COLO829 (cell line): Measurements from ENCODE around the gene NEB.
"Not testable (repeated sequence)": the region's sequence is repeated elsewhere in the genome, so short reads cannot be mapped to it uniquely, and the experiment has no call there.

Experiments
- DNase-seq: peaks from one replicate; pipeline ENCODE4 v3.0.0; 2012; ENCODE audit warnings: low spot score

The NEB gene

DNA sequence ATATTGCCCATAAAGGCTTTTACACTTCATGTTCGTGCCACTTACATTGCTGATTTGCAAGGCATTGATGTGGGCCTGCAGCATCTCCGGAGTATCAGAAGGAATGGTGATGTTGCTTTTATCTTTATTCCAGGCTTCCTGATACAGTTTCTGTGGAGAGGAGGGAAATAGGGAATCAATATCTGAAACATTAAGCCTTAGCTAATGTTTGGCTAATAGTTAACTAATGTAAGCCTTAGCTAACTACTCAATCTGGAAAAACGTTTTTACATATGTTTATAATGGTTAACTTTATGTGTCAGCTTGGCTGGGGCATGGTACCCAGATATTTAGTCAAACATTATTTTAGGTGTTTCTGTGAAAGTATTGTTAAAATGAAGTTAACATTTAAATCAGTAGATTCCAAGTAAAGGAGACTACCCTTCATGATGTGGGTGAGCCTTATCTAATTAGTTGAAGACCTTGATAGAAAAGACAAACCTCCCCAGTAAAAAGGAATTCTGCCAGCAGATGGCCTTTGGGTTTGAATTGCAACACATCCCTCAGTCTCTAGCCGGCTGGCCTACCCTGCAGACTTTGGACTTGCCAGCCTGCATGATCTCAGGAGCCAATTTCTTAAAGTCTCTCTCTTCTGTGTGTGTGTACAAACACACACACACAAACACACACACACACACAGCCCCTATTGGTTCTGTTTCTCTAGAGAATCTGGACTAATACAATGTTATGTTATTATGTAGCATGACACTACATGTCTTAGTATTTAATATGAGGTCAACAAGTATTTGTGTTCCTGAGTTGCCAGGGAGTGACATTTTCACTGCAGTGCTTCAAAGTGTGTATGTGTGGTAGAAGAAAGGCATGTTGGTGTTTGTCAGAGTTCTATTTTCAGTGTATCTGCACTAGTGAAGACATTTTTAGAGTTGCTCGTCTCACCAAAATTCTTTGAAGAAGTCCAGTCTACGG, 126.5 kb downstream of the NEB start:
- DNase-seq: not testable (repeated sequence)

DNA sequence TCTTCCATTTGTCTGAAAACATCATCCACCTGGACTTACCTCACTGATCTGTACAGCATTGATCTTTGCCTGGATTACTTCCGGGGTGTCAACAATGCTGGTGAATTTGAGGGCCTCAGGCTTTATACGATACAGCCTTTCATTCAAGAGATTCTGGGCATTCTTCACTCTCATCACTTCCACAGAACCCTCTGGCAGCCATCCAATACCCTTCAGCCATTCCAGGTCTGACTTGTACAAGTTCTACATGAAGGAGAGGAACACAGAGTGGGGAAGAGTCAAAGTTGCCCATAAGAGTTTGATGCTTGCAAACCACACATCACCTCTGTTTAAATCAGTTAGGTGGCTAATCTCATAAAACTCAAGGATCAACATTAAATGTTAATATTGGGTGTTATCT, 130.7 kb downstream of the NEB start:
- DNase-seq: not testable (repeated sequence)

DNA sequence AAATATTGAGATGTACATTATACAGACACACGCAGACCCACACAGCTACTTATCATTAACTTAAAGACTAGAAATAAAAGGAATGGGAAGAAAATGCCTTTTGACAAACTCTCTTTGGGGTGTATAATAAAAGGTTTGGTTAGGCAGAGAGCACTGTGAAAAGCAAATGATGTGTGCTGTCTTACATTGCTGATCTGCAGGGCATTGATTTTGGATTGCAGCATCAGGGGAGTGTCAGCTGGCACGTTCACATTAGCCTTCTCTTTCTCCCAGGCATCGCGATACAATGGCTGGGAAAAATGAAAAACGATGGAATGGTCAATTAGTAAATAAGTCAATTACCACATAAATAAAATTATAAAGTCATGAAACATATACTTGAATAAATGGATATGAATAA, 131.9 kb downstream of the NEB start:
- DNase-seq: not testable (repeated sequence)

DNA sequence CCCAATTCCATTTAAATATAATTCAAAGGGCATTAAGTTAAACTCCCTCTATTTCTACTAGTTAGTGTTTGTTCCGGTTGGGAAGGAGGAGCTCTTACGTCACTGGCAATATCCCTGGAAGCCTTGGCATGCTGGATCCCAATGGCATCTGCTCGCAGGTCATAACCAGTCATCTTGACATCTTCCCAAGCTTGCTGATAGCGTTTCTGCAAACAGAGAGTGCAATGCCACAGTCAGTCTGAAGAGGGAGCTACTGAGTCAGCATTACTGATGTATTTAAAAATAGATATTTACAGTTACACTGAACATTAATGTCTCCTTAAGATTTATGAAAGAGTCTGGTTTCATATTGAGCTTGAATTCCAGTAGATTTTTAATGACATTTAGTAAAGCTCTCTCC, 132.5 kb downstream of the NEB start:
- DNase-seq: not testable (repeated sequence)

DNA sequence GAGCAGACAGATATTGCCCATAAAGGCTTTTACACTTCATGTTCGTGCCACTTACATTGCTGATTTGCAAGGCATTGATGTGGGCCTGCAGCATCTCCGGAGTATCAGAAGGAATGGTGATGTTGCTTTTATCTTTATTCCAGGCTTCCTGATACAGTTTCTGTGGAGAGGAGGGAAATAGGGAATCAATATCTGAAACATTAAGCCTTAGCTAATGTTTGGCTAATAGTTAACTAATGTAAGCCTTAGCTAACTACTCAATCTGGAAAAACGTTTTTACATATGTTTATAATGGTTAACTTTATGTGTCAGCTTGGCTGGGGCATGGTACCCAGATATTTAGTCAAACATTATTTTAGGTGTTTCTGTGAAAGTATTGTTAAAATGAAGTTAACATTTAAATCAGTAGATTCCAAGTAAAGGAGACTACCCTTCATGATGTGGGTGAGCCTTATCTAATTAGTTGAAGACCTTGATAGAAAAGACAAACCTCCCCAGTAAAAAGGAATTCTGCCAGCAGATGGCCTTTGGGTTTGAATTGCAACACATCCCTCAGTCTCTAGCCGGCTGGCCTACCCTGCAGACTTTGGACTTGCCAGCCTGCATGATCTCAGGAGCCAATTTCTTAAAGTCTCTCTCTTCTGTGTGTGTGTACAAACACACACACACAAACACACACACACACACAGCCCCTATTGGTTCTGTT, 137.2 kb downstream of the NEB start:
- DNase-seq: not testable (repeated sequence)

DNA sequence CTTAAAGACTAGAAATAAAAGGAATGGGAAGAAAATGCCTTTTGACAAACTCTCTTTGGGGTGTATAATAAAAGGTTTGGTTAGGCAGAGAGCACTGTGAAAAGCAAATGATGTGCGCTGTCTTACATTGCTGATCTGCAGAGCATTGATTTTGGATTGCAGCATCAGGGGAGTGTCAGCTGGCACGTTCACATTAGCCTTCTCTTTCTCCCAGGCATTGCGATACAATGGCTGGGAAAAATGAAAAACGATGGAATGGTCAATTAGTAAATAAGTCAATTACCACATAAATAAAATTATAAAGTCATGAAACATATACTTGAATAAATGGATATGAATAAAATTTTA, 142.4 kb downstream of the NEB start:
- DNase-seq: not testable (repeated sequence)

DNA sequence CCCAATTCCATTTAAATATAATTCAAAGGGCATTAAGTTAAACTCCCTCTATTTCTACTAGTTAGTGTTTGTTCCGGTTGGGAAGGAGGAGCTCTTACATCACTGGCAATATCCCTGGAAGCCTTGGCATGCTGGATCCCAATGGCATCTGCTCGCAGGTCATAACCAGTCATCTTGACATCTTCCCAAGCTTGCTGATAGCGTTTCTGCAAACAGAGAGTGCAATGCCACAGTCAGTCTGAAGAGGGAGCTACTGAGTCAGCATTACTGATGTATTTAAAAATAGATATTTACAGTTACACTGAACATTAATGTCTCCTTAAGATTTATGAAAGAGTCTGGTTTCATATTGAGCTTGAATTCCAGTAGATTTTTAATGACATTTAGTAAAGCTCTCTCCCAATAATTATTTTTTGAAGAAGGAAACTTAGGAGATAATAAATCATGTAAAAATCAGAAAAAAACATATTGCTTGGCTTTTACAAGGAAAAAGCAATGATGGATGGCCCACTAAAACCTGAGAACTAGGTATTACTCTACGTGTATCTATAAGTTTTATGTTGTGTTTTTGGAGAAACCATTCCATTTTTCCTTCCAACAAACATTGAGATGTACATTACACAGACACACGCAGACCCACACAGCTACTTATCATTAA, 142.9 kb downstream of the NEB start:
- not testable (repeated sequence) for DNase-seq

DNA sequence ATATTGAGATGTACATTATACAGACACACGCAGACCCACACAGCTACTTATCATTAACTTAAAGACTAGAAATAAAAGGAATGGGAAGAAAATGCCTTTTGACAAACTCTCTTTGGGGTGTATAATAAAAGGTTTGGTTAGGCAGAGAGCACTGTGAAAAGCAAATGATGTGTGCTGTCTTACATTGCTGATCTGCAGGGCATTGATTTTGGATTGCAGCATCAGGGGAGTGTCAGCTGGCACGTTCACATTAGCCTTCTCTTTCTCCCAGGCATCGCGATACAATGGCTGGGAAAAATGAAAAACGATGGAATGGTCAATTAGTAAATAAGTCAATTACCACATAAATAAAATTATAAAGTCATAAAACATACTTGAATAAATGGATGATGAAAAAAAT, 153.0 kb downstream of the NEB start:
- DNase-seq: not testable (repeated sequence)

DNA sequence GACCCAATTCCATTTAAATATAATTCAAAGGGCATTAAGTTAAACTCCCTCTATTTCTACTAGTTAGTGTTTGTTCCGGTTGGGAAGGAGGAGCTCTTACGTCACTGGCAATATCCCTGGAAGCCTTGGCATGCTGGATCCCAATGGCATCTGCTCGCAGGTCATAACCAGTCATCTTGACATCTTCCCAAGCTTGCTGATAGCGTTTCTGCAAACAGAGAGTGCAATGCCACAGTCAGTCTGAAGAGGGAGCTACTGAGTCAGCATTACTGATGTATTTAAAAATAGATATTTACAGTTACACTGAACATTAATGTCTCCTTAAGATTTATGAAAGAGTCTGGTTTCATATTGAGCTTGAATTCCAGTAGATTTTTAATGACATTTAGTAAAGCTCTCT, 153.6 kb downstream of the NEB start:
- DNase-seq: not testable (repeated sequence)

DNA sequence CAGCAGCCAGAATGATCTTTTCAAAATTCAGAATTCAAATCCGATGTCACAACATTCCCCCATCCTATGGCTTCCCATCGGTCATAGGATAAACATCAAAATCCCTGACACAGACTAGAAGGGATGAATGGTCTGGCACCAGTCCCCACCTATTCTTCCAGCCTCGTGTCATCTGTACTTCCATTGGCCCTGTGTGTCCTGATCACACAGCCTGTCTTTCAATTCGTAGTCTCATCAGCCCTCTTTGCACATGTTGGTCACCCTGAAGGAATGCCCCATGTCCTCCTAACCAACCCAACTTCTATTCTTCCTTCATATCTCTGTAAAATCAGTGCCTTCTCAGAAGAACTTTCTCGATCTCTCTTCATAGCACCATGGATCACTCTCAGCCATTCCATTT, 157.2 kb downstream of the NEB start:
- DNase-seq: no peak

DNA sequence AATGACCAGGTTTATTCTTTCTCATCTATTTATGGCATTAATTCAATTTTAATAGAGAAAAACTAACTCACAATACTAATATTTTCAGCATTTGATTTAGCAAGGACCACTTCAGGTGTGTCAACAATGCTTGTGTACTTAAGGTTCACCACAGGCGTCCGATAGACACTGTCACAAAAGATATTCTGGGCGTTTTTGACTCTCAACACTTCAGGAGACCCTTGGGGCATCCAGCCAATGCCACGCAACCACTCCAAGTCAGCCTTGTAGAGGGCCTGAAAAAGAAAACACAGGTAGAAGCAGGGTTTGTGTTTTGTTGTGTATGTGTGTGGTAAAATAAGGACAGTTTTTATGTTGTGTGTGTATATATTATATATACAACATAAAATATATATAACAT, 158.2 kb downstream of the NEB start:
- DNase-seq: no peak

DNA sequence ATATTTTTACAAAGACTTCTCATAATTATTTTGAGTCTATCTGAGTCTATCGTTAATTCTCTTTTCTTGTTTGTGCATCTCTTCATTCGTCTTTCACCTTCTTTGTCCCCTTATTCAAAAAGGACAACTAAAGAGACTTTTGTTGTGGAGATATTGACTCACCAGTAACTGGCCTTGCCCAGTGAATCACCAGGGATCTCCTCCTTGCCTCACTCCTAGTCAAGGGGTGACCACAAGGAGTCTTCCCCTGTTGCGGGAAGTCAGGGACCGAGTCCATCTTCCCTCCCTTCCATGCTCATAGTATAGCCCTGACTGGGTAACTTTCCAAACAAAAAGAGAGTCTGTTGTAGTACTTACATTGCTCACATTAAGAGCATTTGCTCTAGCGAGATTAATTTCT, 158.9 kb downstream of the NEB start:
- DNase-seq: no peak

DNA sequence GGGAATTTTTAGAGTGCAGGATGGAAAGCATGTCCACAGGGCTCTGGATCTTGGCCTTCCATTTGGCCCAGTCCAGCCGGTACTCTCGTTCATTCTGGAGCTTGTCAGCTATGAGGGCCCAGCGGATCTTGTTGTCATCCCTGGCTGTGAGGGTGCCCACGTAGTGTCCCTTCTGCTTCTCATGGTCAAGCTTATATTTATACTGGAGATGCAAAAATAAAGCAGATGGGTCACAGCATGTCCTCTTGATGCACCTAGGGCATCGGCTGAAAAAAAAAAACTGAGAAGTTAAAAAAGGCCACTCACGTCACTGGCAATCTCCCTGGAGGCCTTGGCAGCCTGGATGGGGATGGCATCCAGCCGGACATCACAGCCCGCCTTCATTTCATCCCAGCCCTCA, 164.1 kb downstream of the NEB start:
- DNase-seq: no peak

DNA sequence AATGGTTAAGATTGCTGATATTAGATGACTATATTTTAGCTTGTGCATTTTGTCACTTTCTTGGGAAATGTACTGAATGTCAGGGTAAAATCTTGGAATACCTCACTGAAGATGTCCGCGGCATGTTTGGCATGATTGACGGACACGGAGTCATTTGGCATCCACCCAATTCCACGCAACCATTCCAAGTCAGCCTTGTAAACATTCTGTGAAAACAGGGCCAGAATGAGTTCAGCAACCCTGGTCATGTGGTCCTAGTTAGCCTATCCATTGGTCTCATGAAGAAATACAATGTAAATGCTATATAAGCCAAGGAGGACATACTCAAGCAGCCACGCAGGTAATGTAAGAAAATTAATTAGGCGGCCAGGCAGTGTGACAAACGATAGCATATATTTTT, 165.1 kb downstream of the NEB start:
- DNase-seq: no peak

DNA sequence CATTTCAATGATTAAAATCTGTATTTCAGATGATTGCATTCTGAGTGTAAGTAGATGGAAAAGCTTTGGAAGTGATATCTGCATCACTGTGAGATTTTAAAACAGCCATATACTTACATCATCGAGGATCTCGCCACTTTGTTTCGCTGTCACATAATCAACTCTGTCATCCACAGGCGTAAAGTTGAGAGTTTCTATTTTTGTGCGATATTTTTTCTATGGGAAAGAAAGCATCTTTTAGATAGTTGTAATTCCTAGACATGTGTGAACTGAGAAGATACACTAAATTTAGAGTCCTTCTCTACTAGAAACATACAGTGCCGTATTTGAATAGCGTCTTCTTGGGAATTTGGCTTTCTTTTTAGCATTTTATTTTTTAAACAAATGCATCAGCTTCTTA, 165.8 kb downstream of the NEB start:
- DNase-seq: no peak

DNA sequence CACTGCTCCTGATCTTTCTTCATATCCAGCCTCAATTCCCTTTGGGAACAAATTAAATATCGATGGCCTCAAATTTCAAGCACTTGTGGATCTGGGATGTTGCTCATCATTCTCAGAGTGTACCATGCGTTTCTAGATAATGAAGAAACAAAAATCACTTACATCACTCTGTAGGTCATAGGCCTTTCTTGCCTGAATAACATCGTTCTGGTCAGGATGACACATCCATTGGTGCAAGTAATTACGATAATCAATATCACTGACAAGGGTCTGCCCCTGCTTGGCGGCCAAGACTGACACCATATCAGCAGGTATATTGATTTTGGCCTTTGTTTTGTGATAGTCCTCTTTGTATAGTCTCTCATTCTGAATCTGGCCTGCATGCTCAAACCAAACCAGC, 167.3 kb downstream of the NEB start:
- DNase-seq: no peak

DNA sequence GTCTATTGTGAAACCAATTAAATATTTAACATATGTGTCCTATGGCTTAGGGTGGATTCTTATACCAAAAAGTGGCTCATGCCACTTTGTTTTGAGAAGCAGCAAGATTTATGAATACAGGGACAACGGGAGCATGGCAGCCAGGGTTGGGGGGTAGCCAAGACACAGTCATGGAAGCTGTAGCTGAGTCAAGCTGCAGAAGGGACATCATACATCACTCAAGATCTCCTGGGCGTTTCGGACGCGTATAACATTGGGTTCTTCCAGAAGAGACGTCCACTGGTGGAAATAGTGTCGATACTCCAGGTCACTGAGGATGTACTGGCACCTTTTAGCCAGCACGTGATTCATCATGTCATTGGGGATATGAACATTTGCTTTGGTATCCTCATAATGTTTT, 171.9 kb downstream of the NEB start:
- no peak for DNase-seq

DNA sequence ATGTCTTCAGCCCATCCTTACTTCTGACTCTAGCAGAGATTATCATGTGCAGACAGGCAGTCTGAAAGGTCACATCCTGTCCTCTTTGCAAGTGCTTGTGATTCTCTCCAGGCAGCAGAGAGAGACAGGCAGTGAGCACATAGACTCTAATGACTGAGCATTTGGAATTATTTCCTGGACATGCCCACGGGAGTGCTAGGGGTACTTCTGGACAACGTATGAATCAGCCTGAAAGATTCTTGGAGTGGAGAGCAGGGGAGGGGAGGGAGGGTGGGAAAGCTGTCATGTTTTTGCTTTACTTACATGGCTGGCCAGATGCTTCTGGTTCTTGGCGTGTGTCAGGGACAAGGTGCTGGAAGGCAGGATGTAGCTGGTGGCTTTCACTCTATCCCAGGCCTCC, 174.0 kb downstream of the NEB start:
- DNase-seq: no peak

DNA sequence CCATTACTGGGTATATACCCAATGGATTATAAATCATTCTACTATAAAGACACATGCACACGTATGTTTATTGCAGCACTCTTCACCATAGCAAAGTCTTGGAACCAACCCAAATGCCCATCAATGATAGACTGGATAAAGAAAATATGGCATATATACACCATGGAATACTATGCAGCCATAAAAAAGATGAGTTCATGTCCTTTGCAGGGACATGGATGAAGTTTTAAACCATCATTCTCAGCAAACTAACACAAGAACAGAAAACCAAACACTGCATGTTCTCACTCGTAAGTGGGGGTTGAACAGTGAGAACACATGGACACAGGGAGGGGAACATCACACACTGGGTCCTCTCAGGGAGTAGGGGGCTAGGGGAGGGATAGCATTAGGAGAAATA, 174.8 kb downstream of the NEB start:
- not testable (repeated sequence) for DNase-seq

DNA sequence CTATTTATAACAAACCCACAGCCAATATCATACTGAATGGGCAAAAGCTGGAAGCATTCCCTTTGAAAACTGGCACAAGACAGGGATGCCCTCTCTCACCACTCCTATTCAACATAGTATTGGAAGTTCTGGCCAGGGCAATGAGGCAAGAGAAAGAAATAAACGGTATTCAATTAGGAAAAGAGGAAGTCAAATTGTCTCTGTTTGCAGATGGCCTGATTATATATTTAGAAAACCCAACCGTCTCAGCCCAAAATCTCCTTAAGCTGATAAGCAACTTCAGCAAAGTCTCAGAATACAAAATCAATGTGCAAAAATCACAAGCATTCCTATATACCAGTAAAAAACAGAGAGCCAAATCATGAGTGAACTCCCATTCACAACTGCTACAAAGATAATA, 176.4 kb downstream of the NEB start:
- DNase-seq: not testable (repeated sequence)

DNA sequence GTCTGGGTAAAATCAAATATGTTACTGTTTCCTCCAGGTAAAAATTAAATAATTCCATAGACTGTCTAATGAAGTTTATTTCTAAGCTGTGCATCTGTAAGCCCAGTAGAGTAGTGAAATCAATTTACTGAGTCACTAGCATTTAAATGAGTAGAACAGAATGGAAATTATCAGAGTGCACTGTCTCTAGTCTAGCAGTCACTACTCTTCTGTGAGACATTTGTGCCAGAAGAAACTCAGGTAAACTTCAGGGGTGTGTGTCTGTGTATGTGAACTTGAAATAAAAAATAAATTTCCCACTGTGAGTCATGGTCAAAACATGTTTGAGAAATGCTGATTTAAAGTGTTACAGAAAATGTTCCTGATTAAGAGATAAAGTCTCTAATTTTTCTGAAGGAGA, 178.2 kb downstream of the NEB start:
- DNase-seq: no peak

DNA sequence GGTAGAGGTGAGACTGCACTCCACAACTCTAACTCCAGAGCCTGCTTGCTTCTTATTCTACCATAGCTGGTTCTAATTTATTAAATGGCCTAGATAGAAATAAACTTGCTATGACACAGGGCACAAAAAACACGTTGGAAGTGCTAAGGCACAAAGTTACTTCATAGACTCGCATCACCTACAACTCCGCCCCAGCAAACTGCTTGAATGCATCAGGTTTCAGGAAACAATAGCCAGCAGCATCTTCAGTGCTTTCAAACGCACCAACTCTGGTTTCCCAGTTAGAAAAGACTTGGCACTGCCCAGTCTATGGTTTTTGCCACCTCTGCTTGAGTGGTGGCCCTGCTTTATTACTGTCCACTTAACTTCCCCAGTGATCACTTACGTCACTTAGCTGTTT, 182.0 kb downstream of the NEB start:
- DNase-seq: no peak

DNA sequence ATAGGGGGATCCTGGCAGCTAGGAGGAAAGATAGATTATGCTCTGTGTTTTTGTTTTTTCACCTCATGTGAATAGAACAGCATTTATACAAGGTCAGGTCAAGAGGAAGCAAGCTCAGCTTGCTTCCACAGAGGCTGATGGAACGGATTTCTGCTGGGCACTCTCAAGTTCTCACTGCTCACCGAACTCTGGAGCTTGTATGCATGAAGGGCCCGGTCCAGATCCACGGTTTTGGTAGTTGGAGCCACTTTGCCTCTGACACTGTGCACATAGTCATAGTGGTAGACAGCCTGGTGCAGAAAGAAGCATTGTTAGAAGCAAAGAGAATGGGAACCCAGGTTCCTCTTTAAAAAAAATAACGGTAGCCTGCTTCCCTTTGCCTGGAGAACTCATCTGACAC, 182.7 kb downstream of the NEB start:
- DNase-seq: no peak
